H9 (cell line): ENCODE measurements around the gene SEPHS1. TPM values are rescaled to one million over a fixed set of nuclear protein-coding genes. Genes with fewer than 3 reads are reported as not detected.

Experiments
- DNase-seq: peaks from one replicate; pipeline ENCODE4 v3.0.0-alpha.2; 2017
- H2AFZ ChIP-seq: one replicate; pipeline ENCODE4 v1.6.1; 2013; ENCODE audit warnings: mild to moderate bottlenecking, low read length, control low read depth, moderate library complexity
- H2AK5ac ChIP-seq: 2 replicates; pipeline ENCODE4 v1.6.1; 2013; ENCODE audit warnings: low read length, control low read depth, mixed read lengths; ENCODE audit not compliant: insufficient read length
- H2BK120ac ChIP-seq: one replicate; pipeline ENCODE4 v1.6.1; 2013; ENCODE audit warnings: low read depth, mild to moderate bottlenecking, low read length, control low read depth, inconsistent platforms; ENCODE audit not compliant: poor library complexity, severe bottlenecking
- H2BK12ac ChIP-seq: 2 replicates; pipeline ENCODE4 v1.6.1; 2013; ENCODE audit warnings: low read length, control low read depth, mixed read lengths, low read depth; ENCODE audit not compliant: insufficient read length
- H2BK15ac ChIP-seq: 2 replicates; pipeline ENCODE4 v1.6.1; 2013; ENCODE audit warnings: low read depth, low read length, control low read depth
- H2BK20ac ChIP-seq: one replicate; pipeline ENCODE4 v1.6.1; 2013; ENCODE audit warnings: low read depth, mild to moderate bottlenecking, low read length, control low read depth, inconsistent platforms; ENCODE audit not compliant: poor library complexity, severe bottlenecking
- H2BK5ac ChIP-seq: 2 replicates; pipeline ENCODE4 v1.6.1; 2013; ENCODE audit warnings: low read length, control low read depth, mixed read lengths; ENCODE audit not compliant: insufficient read length
- H3K14ac ChIP-seq: 2 replicates; pipeline ENCODE4 v1.6.1; 2013; ENCODE audit warnings: low read length, control low read depth; ENCODE audit not compliant: insufficient read depth
- H3K18ac ChIP-seq: 2 replicates; pipeline ENCODE4 v1.6.1; 2013; ENCODE audit warnings: low read depth, mild to moderate bottlenecking, mixed read lengths, low read length, control low read depth; ENCODE audit not compliant: insufficient read length
- H3K23ac ChIP-seq: 2 replicates; pipeline ENCODE4 v1.6.1; 2013; ENCODE audit warnings: low read length, control low read depth, mixed read lengths, low read depth; ENCODE audit not compliant: insufficient read length
- H3K23me2 ChIP-seq: 2 replicates; pipeline ENCODE4 v1.6.1; 2013; ENCODE audit warnings: low read depth, mild to moderate bottlenecking, mixed read lengths, low read length, control low read depth; ENCODE audit not compliant: insufficient read length, poor library complexity, severe bottlenecking
- H3K27ac ChIP-seq: 2 replicates; pipeline ENCODE4 v1.5.1; 2013; ENCODE audit warnings: low read length, control low read depth, mixed read lengths, low read depth; ENCODE audit not compliant: insufficient read length
- H3K27me3 ChIP-seq: 2 replicates; pipeline ENCODE4 v1.6.1; 2013; ENCODE audit warnings: low read length, control low read depth, inconsistent platforms; ENCODE audit not compliant: insufficient read depth
- H3K4ac ChIP-seq: 2 replicates; pipeline ENCODE4 v1.6.1; 2013; ENCODE audit warnings: low read depth, mild to moderate bottlenecking, control low read depth, inconsistent platforms, low read length, moderate library complexity
- H3K4me1 ChIP-seq: 2 replicates; pipeline ENCODE4 v1.6.1; 2013; ENCODE audit warnings: low read length, control low read depth, inconsistent platforms; ENCODE audit not compliant: insufficient read depth
- H3K4me2 ChIP-seq: 2 replicates; pipeline ENCODE4 v1.6.1; 2013; ENCODE audit warnings: low read length, control low read depth, mixed read lengths; ENCODE audit not compliant: insufficient read length, insufficient read depth
- H3K56ac ChIP-seq: 2 replicates; pipeline ENCODE4 v1.6.1; 2013; ENCODE audit warnings: low read depth, mild to moderate bottlenecking, mixed read lengths, low read length, control low read depth; ENCODE audit not compliant: insufficient read length
- H3K79me1 ChIP-seq: 2 replicates; pipeline ENCODE4 v1.6.1; 2013; ENCODE audit warnings: low read depth, mild to moderate bottlenecking, moderate library complexity, low read length, control low read depth, inconsistent platforms; ENCODE audit not compliant: insufficient read depth, poor library complexity, severe bottlenecking
- H3K79me2 ChIP-seq: 2 replicates; pipeline ENCODE4 v1.6.1; 2013; ENCODE audit warnings: low read length, control low read depth, inconsistent platforms; ENCODE audit not compliant: insufficient read depth
- H3K9ac ChIP-seq: 2 replicates; pipeline ENCODE4 v1.6.1; 2013; ENCODE audit warnings: low read length, control low read depth, mixed read lengths; ENCODE audit not compliant: insufficient read length; ENCODE audit errors: extremely low read depth
- H3K9me3 ChIP-seq: one replicate; pipeline ENCODE4 v1.6.1; 2013; ENCODE audit warnings: low read depth, low read length, inconsistent platforms; ENCODE audit not compliant: control insufficient read depth
- H3T11ph ChIP-seq: one replicate; pipeline ENCODE4 v1.6.1; 2013; ENCODE audit warnings: mild to moderate bottlenecking, low read length, control low read depth, inconsistent platforms
- H4K20me1 ChIP-seq: one replicate; pipeline ENCODE4 v1.6.1; 2013; ENCODE audit not compliant: control insufficient read depth, insufficient read length, insufficient read depth
- H4K5ac ChIP-seq: 2 replicates; pipeline ENCODE4 v1.6.1; 2013; ENCODE audit warnings: low read depth, mild to moderate bottlenecking, mixed read lengths, low read length, control low read depth; ENCODE audit not compliant: insufficient read length
- H4K8ac ChIP-seq: replicated peaks from 2 replicates; pipeline ENCODE4 v1.6.1; 2013; ENCODE audit warnings: low read length, control low read depth, mixed read lengths, low read depth; ENCODE audit not compliant: insufficient read length
- H4K91ac ChIP-seq: 2 replicates; pipeline ENCODE4 v1.6.1; 2013; ENCODE audit warnings: low read depth, mild to moderate bottlenecking, moderate library complexity, mixed read lengths, low read length, control low read depth; ENCODE audit not compliant: insufficient read length
- H3K27ac Mint-ChIP-seq, 3 experiments: 2 replicates in 2 of 3; 3 replicates in 1 of 3; pipeline ENCODE4 v1.8.0; 2020 to 2021; ENCODE audit warnings: mixed read lengths in 3 of 3, mild to moderate bottlenecking in 1 of 3, moderate library complexity in 1 of 3
- H3K27me3 Mint-ChIP-seq: 2 replicates; pipeline ENCODE4 v1.8.0; 2021; ENCODE audit warnings: low read depth, mild to moderate bottlenecking, moderate library complexity, mixed read lengths
- H3K36me3 Mint-ChIP-seq, 3 experiments: 2 replicates in 2 of 3; 3 replicates in 1 of 3; pipeline ENCODE4 v1.8.0; 2020 to 2021; ENCODE audit warnings: low read depth in 3 of 3, mixed read lengths in 3 of 3; ENCODE audit not compliant: insufficient read depth in 1 of 3
- H3K4me1 Mint-ChIP-seq, 2 experiments: 2 replicates each; pipeline ENCODE4 v1.8.0; 2020; ENCODE audit warnings: mixed read lengths in 2 of 2
- H3K4me3 Mint-ChIP-seq, 2 experiments: 2 replicates in 1 of 2; 3 replicates in 1 of 2; pipeline ENCODE4 v1.8.0; 2020 to 2021; ENCODE audit warnings: mild to moderate bottlenecking in 2 of 2, mixed read lengths in 2 of 2, moderate library complexity in 1 of 2
- H3K9me3 Mint-ChIP-seq, 2 experiments: 2 replicates in 1 of 2; 3 replicates in 1 of 2; pipeline ENCODE4 v1.8.0; 2020; ENCODE audit warnings: mild to moderate bottlenecking in 2 of 2, mixed read lengths in 2 of 2, moderate library complexity in 1 of 2
- WGBS: extraction: QIAGEN DNeasy Blood & Tissue Kit; methylation state at CpG from one replicate; pipeline ENCODE4 v1.1.7; 2013; ENCODE audit warnings: missing lambda C conversion rate, low lambda C conversion rate, mixed read lengths; ENCODE audit not compliant: insufficient read length; ENCODE audit errors: extremely low coverage; 5-methylcytosine and 5-hydroxymethylcytosine counted together
- total RNA-seq: library from RNA; stranded (reverse); gene quantifications from 2 replicates; pipeline ENCODE4 v1.2.1, GENCODE V29; 2021
- TF ChIP-seq, protein P1 (sequence below): fragments of 200-600 bp; sonication (generic); conservative IDR thresholded peaks from 3 replicates; pipeline ENCODE4 v1.8.0; 2021; ENCODE audit warnings: antibody characterized with exemption, mild to moderate bottlenecking

The SEPHS1 gene
- total RNA-seq, 1 experiment from 2014 or later = 366 TPM

DNA sequence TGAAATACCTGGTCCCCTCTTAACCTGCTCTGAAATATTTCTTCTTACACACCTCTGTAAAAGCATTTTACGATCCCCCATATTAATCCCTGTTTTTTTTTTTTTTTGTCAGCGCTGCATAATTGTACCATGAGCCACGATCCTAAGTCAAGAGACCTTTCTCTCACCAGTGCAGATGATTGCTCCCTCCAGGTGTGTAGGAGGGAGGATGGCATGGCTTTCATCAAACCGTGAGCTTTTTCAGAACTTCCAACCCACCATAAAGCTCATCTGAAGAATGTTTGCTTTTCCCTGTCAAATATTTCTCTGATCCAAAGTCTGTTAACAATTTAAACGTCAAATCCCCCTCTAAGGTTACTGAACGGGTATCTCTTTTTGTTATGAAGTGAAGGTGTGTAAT is 28.2 kb upstream of the SEPHS1 start:
- Mint-ChIP-seq H3K27ac (no peak overlapping the region; a peak in 1 of 7 replicates), H3K4me1 (peaks cover 8 to 10% of the 10 kb centered on the region in 2 experiments; a peak in 3 of 4 replicates), H3K4me3 (no peak overlapping the region), H3K9me3 (peaks cover 0 to 3% of the 10 kb centered on the region in 2 experiments; a peak in 2 of 5 replicates), H3K36me3 (no peaks in the 10 kb centered on the region), H3K27me3 (peaks cover 7% of the 10 kb centered on the region)
- TF ChIP-seq, protein P1, sequence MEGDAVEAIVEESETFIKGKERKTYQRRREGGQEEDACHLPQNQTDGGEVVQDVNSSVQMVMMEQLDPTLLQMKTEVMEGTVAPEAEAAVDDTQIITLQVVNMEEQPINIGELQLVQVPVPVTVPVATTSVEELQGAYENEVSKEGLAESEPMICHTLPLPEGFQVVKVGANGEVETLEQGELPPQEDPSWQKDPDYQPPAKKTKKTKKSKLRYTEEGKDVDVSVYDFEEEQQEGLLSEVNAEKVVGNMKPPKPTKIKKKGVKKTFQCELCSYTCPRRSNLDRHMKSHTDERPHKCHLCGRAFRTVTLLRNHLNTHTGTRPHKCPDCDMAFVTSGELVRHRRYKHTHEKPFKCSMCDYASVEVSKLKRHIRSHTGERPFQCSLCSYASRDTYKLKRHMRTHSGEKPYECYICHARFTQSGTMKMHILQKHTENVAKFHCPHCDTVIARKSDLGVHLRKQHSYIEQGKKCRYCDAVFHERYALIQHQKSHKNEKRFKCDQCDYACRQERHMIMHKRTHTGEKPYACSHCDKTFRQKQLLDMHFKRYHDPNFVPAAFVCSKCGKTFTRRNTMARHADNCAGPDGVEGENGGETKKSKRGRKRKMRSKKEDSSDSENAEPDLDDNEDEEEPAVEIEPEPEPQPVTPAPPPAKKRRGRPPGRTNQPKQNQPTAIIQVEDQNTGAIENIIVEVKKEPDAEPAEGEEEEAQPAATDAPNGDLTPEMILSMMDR = no peak
- no peak overlapping the region for H3T11ph ChIP-seq
- H2BK15ac ChIP-seq = no peak overlapping the region
- no peak overlapping the region for H2BK20ac ChIP-seq
- H3K14ac ChIP-seq = no peak overlapping the region
- no peak overlapping the region for H4K5ac ChIP-seq
- no peaks in the 10 kb centered on the region for H3K79me1 ChIP-seq
- H3K23me2 ChIP-seq = no peaks in the 10 kb centered on the region
- no peak overlapping the region for H3K56ac ChIP-seq
- H4K8ac ChIP-seq = no peak overlapping the region
- no peaks in the 10 kb centered on the region for H3K9me3 ChIP-seq
- H2BK120ac ChIP-seq = no peak overlapping the region
- H3K18ac ChIP-seq = no peak overlapping the region
- H2AFZ ChIP-seq = no peak overlapping the region
- no peak overlapping the region for H3K4ac ChIP-seq
- DNase-seq = no peak
- no peak overlapping the region for H3K23ac ChIP-seq
- H3K27ac ChIP-seq = no peak overlapping the region
- WGBS = no CpG with 5 or more reads among the region's 6 CpGs
- H3K79me2 ChIP-seq = no peaks in the 10 kb centered on the region
- H2BK5ac ChIP-seq = no peak overlapping the region
- no peak overlapping the region for H3K4me2 ChIP-seq
- H3K4me1 ChIP-seq = no peaks in the 10 kb centered on the region
- no peak overlapping the region for H4K91ac ChIP-seq
- no peak overlapping the region for H2BK12ac ChIP-seq
- no peak overlapping the region for H3K9ac ChIP-seq
- no peak overlapping the region for H2AK5ac ChIP-seq
- H3K27me3 ChIP-seq = no peaks in the 10 kb centered on the region
- H4K20me1 ChIP-seq = no peaks in the 10 kb centered on the region
